AG04449 (cell line): ENCODE measurements around the gene CST5.
"Not testable (repeated sequence)": the region's sequence is repeated elsewhere in the genome, so short reads cannot be mapped to it uniquely, and the experiment has no call there.

ENCODE experiments used
- CTCF ChIA-PET: fragments of 350-600 bp; formaldehyde crosslinking; extraction: SDS; loops from one replicate; lab custom pipeline; 2021; ENCODE audit warnings: antibody characterized with exemption; lab: Yijun Ruan, JAX
- POLR2A ChIA-PET: fragments of 400-600, 350-600 bp; formaldehyde crosslinking; extraction: SDS; loops from one replicate; lab custom pipeline; 2020; ENCODE audit warnings: antibody characterized with exemption, inconsistent platforms; lab: Yijun Ruan, JAX
- DNase-seq: peaks from one replicate; pipeline ENCODE4 v3.0.0-alpha.2; 2010; ENCODE audit warnings: low read depth, low spot score
- H3K4me3 ChIP-seq: 2 replicates; pipeline ENCODE4 v1.5.1; 2011; ENCODE audit warnings: low read depth, mild to moderate bottlenecking, control low read depth, low read length
- CTCF ChIP-seq: IDR thresholded peaks from one replicate; pipeline ENCODE4 v1.5.1; 2011; ENCODE audit warnings: mild to moderate bottlenecking, moderate library complexity, low read length, control low read depth, inconsistent platforms; ENCODE audit not compliant: insufficient read depth; ENCODE audit errors: missing control alignments

The CST5 gene

DNA sequence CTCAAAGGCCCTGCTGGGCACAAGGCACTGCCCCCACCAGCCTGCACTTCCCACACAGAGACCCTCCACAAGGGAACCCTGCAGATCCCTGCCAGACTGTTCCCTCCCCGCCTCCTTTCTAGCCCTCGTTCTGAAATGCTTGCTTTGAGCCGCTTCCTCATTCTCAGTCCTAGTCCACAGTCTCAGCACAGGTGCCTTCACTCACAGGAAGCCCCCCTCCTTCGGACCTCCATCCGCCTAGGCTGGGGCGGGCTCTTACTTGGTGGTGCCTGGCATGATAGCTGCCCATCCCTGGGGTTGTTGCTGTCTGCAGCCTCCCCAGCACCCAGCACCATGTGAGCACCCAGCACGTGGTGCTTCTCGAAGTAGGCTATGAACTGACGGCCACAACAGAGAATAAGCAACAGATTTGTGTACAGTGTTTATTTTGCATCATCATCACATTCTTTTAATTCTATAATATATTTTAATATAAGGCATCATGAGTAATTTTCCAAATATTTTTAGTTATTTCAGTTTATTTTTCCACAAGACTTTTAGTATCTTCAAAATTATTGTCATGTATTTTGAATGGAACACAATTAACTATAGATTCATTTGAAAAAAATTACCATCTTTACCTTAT is 12.3 kb downstream of the CST5 start:
- POLR2A ChIA-PET = no interaction called here
- CTCF ChIA-PET = no interaction called here
- DNase-seq = no peak
- TF ChIP-seq CTCF = no peak
- no peak overlapping the region for H3K4me3 ChIP-seq

GRCh38 chr20:23860771-23861170 is 18.8 kb downstream of the CST5 start:
- CTCF ChIA-PET, POLR2A ChIA-PET, DNase-seq, H3K4me3 ChIP-seq: not testable (repeated sequence)

DNA sequence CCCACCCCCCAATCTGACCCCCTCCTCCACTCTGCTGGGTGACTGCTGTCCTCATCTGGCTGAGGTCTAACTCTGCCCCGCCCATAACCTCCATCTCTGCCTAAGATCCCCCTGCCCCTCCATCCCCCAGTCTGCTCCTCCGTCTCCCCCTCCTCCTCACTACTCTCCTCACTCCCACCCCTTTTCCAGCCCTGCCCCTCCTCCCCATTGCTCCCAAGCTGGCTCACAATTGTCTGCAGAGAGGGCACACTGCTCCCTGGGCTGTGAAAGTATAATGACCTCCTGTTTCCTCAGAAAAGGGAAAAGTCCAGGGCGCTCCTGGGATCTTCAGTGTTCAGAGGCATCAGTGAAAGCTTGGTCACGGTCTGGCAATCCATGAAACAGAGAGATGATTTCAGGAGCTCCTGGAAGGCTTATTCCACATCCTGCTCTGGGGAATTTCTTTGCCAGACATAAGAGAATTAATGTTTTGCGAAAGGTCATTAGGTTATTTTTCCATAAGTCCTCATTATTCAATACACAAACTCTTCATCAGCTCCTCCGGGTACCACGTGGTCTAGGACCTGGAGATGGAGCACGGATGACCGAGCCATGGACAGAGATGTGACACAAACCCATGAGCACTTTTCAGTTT is 21.5 kb downstream of the CST5 start:
- DNase-seq = no peak
- ChIA-PET CTCF (no interaction called here), POLR2A (no interaction called here)
- no peak overlapping the region for H3K4me3 ChIP-seq
- TF ChIP-seq CTCF = no peak

- H3K4me3 ChIP-seq = no peak overlapping the region
- ChIA-PET POLR2A (no interaction called here), CTCF (no interaction called here)
- DNase-seq = no peak
- no peak for TF ChIP-seq CTCF
Observed at GRCh38 chr20:23856736-23857135, 22.8 kb downstream of the CST5 start.

DNA sequence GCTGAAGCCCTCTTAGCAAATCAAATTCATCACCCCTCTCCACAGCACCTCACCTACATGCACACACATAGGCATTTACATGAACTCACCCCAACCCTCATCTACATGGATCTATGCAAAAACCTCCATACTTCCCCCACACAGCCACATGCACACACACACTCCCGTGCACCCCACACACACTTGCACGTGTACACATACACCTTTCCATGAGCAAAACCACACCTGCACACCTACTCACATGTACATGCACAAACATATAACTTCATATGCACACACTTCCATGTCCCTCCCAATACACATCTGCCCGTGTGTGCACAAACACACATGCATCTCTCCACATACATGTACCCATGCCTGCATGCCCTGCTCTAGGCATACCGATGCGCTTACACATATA is 23.3 kb downstream of the CST5 start:
- H3K4me3 ChIP-seq = no peak overlapping the region
- ChIA-PET POLR2A (no interaction called here), CTCF (no interaction called here)
- no peak for DNase-seq
- no peak for TF ChIP-seq CTCF

DNA sequence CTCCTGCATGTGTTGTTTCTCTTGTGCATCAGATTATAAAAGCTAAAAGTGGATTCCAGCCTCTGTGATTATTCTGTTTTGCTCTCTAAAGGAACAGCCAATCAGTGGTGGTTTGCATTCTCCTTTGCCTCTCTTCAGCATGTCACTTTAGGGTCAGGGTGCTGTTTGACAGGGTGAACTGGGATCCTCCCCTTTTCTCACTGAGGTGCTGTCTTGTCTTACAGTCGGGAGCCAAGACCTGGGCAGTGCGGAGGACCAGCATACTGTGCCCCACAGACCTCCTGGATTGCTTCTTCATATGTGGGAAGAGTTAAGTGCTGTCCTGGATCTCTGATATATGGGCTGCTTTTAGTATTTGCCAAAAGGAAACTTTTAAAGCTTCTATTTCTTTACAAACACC is 37.9 kb downstream of the CST5 start:
- no peak for DNase-seq
- CTCF ChIA-PET = no interaction called here
- TF ChIP-seq CTCF = no peak
- no peak overlapping the region for H3K4me3 ChIP-seq
- POLR2A ChIA-PET = no interaction called here

DNA sequence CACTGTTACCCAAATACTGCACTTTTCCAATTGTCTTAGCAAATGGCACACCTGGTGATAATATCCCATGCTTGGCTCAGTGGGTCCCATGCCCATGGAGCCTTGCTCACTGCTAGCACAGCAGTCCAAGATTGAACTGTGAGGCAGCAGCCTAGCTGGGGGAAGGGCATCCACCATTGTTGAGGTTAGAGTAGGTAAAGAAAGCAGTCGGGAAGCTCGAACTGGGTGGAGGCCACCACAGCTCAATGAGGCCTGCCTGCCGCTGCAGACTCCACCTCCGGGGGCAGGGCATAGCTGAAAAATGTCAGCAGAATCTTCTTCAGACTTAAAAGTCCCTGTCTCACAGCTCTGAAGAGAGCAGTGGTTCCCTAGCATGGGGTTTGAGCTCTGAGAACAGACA is 43.8 kb downstream of the CST5 start:
- H3K4me3 ChIP-seq = no peak overlapping the region
- no peak for TF ChIP-seq CTCF
- no peak for DNase-seq
- ChIA-PET POLR2A (no interaction called here), CTCF (no interaction called here)
